Epithelial cell of umbilical artery (primary cell): Measurements from ENCODE around the gene ALOX15B. TPM values are rescaled to one million over a fixed set of nuclear protein-coding genes. Genes with fewer than 3 reads are reported as not detected.

ENCODE experiments used
- total RNA-seq: library from RNA; depleted of rRNA; stranded (reverse); fragments of >200 nt; gene quantifications from 2 replicates; pipeline ENCODE4 v1.2.3, GENCODE V29; 2014

Gene ALOX15B
- not detected in 2 replicates for total RNA-seq

GRCh38 chr17:8038954-8039610 is at the start of gene ALOX15B:
Gene ALOX15B (plus strand): TSS chr17:8039059. CDS start chr17:8039156, 97 bp downstream.

GRCh38 chr17:8001976-8002720 is 36.7 kb upstream of the ALOX15B start, which contains the start of gene GUCY2D:
Gene GUCY2D (plus strand): TSS chr17:8002615. CDS start chr17:8003048, 433 bp downstream.

DNA sequence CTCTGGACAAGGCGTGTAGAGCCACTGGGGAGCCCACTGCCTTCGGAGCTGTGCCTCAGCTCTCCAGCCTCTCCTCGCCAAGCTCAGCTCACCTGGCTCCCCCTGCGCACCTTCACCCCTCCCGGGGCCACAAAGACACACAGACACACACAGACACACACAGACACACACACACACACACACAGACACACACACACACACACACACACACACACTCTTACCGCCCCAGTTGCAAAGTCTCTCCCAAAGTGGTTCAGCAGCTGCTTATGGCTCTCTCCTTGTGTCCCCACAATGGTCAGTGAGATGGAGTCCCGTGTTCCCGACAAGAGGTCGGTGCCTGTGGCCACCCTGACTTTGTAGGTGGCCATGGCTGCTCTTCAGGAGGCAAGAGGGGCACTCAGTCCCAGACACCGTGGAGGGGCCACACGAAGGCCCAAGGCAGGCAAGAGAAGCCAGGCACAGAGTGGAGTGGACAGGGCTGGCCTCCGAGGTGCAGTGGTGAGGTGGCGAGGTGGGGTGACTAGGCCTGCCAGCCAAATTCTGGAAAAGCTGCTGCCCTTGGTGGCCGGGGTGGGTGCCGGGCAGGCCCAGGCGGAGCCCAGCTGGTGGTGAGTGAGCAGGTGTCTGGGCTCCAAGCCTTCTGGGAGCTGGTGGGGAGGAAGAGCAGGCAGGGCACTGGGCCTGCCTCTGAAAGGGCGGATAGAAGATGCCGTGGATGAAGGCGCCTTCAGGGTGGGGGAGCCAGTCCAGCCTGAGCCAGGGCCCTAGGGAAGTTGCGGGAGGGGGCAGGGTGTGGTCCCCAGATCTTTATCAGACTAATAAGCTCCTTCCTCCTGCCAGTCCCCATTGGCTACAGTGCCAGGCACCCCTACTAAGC is 48.5 kb downstream of the ALOX15B start, which contains the start of gene ALOX12B:
Gene ALOX12B, minus strand, starts transcription at position 642 of the 877 bp plus-strand sequence. Its CDS starts 274 bp downstream, at position 368.

Other genes starting within 250 kb of the ALOX15B start
- 1.2 and 2.9 TPM in 2 replicates for gene KDM6B, start 204.8 kb upstream of the ALOX15B start, total RNA-seq
- 27.0 and 44.8 TPM in 2 replicates for gene TMEM88, start 184.0 kb upstream of the ALOX15B start, total RNA-seq
- 48.9 and 115 TPM in 2 replicates for gene NAA38, start 181.5 kb upstream of the ALOX15B start, total RNA-seq
- gene CYB5D1, start 181.1 kb upstream of the ALOX15B start, total RNA-seq = 7.0 and 7.1 TPM in 2 replicates
- 104 TPM in 2 replicates for gene CHD3, start 150.3 kb upstream of the ALOX15B start, total RNA-seq
- gene RNF227, start 122.8 kb upstream of the ALOX15B start, total RNA-seq = 0.65 and 0.76 TPM in 2 replicates
- 0.15 and 0.32 TPM in 2 replicates for gene KCNAB3, start 109.2 kb upstream of the ALOX15B start, total RNA-seq
- 34.5 and 35.4 TPM in 2 replicates for gene TRAPPC1, start 107.1 kb upstream of the ALOX15B start, total RNA-seq
- 15.9 and 17.0 TPM in 2 replicates for gene CNTROB, start 106.9 kb upstream of the ALOX15B start, total RNA-seq
- gene GUCY2D, start 36.4 kb upstream of the ALOX15B start, total RNA-seq = not detected in 2 replicates
- gene ALOX12B, start 48.7 kb downstream of the ALOX15B start, total RNA-seq = not detected in 2 replicates
- gene ALOXE3, start 79.5 kb downstream of the ALOX15B start, total RNA-seq = under 0.01 TPM in 1 of 2 replicates, not detected in the other
- gene HES7, start 85.0 kb downstream of the ALOX15B start, total RNA-seq = not detected in 2 replicates
- 2.9 and 3.2 TPM in 2 replicates for gene PER1, start 113.3 kb downstream of the ALOX15B start, total RNA-seq
- gene VAMP2, start 123.9 kb downstream of the ALOX15B start, total RNA-seq = 4.2 and 8.1 TPM in 2 replicates
- gene TMEM107, start 137.3 kb downstream of the ALOX15B start, total RNA-seq = 24.8 and 44.5 TPM in 2 replicates
- gene BORCS6, start 151.1 kb downstream of the ALOX15B start, total RNA-seq = 9.1 and 9.3 TPM in 2 replicates
- 41.3 and 62.6 TPM in 2 replicates for gene AURKB, start 171.5 kb downstream of the ALOX15B start, total RNA-seq
- gene CTC1, start 209.0 kb downstream of the ALOX15B start, total RNA-seq = 3.6 and 5.0 TPM in 2 replicates
- 37.0 and 39.2 TPM in 2 replicates for gene PFAS, start 210.2 kb downstream of the ALOX15B start, total RNA-seq
- 13.3 and 16.3 TPM in 2 replicates for gene RANGRF, start 249.6 kb downstream of the ALOX15B start, total RNA-seq